ENCODE data around the gene ZNRD2.

Gene ZNRD2

DNA sequence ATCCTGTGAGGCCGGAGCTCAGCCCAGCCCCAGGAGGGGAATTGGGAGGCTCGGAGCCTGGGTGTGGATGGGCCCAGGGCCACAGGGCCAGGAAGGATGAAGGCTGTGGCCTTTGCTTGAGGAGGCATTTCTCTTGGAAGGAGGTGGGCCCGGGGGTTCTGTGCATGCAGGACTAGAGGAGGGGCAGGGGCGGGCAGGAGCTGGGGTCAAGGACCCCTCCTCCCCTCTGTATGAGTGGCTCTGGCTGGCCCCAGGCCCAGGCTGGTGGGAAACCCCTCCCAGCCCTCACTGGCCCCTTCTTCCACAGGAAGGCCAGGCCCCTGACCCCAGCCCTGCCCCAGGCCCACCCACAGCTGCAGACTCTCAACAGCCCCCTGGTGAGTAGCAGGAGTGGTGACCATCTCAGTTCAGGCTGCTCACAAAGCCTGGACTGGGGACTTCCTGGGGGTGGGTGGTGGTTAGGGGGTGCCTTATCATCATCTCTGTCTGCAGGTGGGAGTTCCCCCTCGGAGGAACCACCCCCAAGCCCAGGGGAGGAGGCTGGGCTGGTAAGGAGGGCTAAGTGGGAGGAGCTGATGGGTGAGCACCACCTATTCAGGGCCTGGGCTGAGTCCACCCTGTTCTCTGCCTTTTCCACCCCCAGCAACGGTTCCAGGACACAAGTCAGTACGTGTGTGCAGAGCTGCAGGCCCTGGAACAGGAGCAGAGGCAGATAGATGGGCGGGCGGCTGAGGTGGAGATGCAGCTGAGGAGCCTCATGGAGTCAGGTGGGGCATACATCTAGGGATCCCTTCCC, 19.4 kb downstream of the ZNRD2 start:
- Histone ChIP-seq H3K9ac (ENCODE audit: insufficient read length) (no peak overlapping the region), H3K27ac (no peak overlapping the region)
- no peak for DNase-seq (ENCODE audit: low read depth, low spot score)

DNA sequence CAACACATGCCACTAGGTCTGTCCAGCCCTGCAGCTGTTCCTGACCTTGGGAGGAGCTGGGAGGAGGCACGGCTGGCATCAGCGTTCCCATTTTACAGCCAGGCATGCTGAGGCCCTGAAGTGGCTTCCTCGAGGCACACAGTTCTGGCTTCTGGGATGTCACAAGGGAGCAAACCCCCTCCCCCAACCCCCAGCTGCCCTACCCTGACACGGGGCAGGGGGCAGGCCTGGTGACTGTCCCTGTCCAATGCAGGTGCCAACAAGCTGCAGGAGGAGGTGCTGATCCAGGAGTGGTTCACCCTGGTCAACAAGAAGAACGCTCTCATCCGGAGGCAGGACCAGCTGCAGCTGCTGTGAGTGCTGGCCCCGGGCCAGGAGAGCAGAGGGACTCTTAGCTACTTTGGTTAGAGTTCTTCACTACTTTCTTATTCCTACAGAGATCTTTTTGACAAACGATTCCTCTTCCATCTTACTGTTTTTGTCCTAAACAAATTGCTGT, 20.0 kb downstream of the ZNRD2 start:
- no peak for DNase-seq (ENCODE audit: low read depth, low spot score)
- Histone ChIP-seq H3K36me3 (ENCODE audit: insufficient read depth, low read length) (no peaks in the 10 kb centered on the region), H3K4me3 (no peak overlapping the region), H3K9me3 (ENCODE audit: low read depth, low read length) (no peaks in the 10 kb centered on the region), H3K27ac (no peak overlapping the region), H3K9ac (ENCODE audit: insufficient read length) (no peak overlapping the region)
- TF ChIP-seq POLR2AphosphoS5 (IDR thresholded peaks at IDR 0.05; ENCODE audit: borderline replicate concordance, low read depth, low read length) (no peak), EZH2 (IDR thresholded peaks at IDR 0.05) (no peak), FOXP2 (optimal IDR thresholded peaks at IDR 0.05; ENCODE audit: control extremely low read depth, extremely low read length, insufficient read depth) (no peak)

More for the DNA sequence above, 19.4 kb downstream of the ZNRD2 start:
- H3K36me3 ChIP-seq (ENCODE audit: insufficient read depth, low read length): no peaks in the 10 kb centered on the region
- no peak for TF ChIP-seq FOXP2 (optimal IDR thresholded peaks at IDR 0.05; ENCODE audit: control extremely low read depth, extremely low read length, insufficient read depth)
- no peak for TF ChIP-seq POLR2AphosphoS5 (IDR thresholded peaks at IDR 0.05; ENCODE audit: borderline replicate concordance, low read depth, low read length)
- no peak for TF ChIP-seq EZH2 (IDR thresholded peaks at IDR 0.05)
- no peak overlapping the region for H3K4me3 ChIP-seq
- H3K9me3 ChIP-seq (ENCODE audit: low read depth, low read length): no peaks in the 10 kb centered on the region

DNA sequence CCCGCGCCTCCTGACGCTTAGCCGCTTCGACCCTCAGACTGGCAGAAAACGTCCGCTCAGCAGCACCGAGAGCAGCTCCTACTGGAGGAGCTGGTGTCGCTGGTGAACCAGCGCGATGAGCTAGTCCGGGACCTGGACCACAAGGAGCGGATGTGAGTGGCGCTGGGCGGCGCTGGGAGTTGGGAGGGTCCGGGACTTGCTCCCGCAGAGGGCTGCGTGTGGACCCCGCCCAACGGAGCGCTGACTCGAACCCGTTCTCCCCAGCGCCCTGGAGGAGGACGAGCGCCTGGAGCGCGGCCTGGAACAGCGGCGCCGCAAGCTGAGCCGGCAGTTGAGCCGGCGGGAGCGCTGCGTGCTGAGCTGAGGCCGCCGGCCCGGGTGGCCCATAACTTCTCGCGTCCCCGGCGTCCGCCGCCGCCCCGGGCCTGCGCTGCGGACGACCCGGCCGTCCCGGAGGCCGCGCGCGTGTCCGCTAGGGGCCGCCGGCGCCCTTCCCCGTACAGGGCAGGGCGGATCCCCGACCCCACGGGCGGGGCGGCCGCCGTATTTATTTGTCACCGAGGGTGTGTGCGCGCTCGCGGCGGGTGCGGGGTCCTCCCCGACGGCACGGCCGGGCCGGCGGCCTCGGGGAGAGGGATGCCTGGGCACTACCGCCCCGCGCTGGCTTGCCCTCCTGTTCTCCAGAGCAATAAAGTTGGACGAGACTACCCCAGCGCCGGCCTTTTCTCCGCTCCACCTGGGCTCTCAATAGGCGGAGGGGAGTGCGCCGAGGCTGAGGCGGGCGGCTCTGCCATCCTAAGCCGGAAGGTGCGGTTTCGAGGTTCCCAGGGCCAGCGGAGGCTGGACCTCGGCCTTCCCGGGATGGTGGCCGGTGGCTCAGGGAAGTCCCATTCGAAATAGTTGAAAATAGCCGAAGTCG, 21.9 kb downstream of the ZNRD2 start:
- Histone ChIP-seq H3K9me3 (ENCODE audit: low read depth, low read length) (no peaks in the 10 kb centered on the region), H3K36me3 (ENCODE audit: insufficient read depth, low read length) (no peaks in the 10 kb centered on the region), H3K4me3 (no peak overlapping the region), H3K9ac (ENCODE audit: insufficient read length) (no peak overlapping the region), H3K27ac (no peak overlapping the region)
- TF ChIP-seq FOXP2 (optimal IDR thresholded peaks at IDR 0.05; ENCODE audit: control extremely low read depth, extremely low read length, insufficient read depth): no peak
- no peak for TF ChIP-seq POLR2AphosphoS5 (IDR thresholded peaks at IDR 0.05; ENCODE audit: borderline replicate concordance, low read depth, low read length)
- TF ChIP-seq EZH2 (IDR thresholded peaks at IDR 0.05): no peak
- no peak for DNase-seq (ENCODE audit: low read depth, low spot score)

DNA sequence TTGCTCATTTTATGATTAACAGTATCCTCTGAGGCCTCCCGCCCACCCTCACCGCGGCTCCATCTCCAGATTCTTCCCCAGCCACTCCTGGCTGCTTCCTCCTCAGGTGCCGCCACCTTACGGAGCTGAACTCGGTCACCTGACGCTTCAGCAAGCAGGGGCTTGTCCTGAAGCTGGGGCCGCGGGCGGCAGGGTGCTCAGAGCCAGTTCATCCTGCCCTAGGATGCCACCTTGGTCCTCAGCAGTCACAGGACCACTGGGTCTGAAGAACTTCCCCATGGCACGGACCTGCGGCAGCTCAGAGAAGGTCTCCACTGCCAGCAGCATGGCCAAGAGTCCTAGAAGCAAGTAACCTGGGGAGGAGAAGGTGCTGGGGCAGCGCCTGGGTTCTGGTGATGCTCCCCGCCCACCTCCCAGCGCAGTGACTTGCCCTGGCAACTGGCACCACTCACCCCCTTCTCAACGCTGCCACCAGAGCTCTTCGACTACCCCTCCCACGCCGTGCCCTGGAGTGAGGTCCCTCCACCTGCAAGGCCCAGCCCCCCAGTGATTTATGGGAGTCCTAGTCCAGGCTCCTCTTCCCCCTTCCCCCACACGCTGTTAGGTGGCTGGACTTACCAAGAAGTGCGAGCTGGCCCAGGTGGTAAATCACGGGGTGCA, 22.7 kb downstream of the ZNRD2 start:
- Histone ChIP-seq H3K27ac (no peak overlapping the region), H3K36me3 (ENCODE audit: insufficient read depth, low read length) (no peaks in the 10 kb centered on the region; the same call in 1 of the 2 replicates), H3K9me3 (ENCODE audit: low read depth, low read length) (no peaks in the 10 kb centered on the region), H3K4me3 (no peak overlapping the region), H3K9ac (ENCODE audit: insufficient read length) (no peak overlapping the region)
- DNase-seq (ENCODE audit: low read depth, low spot score): no peak
- TF ChIP-seq POLR2AphosphoS5 (IDR thresholded peaks at IDR 0.05; ENCODE audit: borderline replicate concordance, low read depth, low read length) (no peak), EZH2 (IDR thresholded peaks at IDR 0.05) (no peak), FOXP2 (optimal IDR thresholded peaks at IDR 0.05; ENCODE audit: control extremely low read depth, extremely low read length, insufficient read depth) (no peak)

DNA sequence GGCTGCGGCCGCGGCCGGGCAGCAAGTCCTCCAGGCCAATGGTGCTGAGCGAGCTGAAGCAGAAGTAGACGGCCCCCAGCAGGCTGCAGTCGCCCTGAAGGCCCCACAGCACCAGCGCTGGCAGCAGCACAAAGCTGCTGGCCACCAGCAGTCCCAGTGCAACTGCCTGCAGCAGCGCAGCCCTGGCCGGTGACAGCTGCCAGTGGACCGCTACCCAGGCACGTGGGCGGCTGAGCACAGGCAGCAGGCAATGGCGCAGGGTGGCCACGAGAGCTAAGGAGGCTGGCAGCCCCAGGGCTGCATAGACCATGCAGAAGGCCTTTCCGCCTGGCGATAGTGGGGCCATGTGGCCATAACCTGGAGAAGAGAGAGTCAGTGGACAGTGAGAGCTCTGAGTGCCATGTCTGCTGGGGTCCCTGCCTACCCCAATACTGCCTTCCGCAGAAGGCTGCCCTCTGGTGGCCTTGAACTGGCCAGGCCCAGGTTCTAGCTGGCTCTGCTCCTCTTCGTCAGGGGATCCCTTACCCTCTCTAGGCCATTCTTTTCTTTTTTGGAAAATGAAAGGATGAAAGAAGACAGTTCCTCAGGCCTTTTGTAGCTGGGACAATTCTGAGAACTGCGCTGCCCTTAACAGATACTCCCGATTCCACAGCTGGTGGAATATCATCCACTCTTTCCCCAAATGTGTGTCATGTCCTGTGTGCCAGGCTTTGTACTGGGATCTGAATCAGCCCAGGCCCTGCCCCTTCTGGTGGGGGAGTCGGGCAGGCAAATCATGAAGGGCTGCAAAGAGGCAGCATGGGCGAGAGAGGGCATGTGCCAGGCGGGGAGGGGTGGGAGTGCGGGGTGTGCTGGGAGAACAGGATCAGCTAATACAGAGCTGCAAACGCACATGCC, 23.5 kb downstream of the ZNRD2 start:
- no peak overlapping the region for H3K9ac ChIP-seq (ENCODE audit: insufficient read length)
- H3K27ac ChIP-seq: no peak overlapping the region
- peaks cover 3% of the 10 kb centered on the region; the same call in 1 of the 2 replicates for H3K36me3 ChIP-seq (ENCODE audit: insufficient read depth, low read length)
- TF ChIP-seq POLR2AphosphoS5 (IDR thresholded peaks at IDR 0.05; ENCODE audit: borderline replicate concordance, low read depth, low read length) (no peak), EZH2 (IDR thresholded peaks at IDR 0.05) (no peak), FOXP2 (optimal IDR thresholded peaks at IDR 0.05; ENCODE audit: control extremely low read depth, extremely low read length, insufficient read depth) (no peak)
- no peaks in the 10 kb centered on the region for H3K9me3 ChIP-seq (ENCODE audit: low read depth, low read length)
- no peak for DNase-seq (ENCODE audit: low read depth, low spot score)
- H3K4me3 ChIP-seq: no peak overlapping the region

DNA sequence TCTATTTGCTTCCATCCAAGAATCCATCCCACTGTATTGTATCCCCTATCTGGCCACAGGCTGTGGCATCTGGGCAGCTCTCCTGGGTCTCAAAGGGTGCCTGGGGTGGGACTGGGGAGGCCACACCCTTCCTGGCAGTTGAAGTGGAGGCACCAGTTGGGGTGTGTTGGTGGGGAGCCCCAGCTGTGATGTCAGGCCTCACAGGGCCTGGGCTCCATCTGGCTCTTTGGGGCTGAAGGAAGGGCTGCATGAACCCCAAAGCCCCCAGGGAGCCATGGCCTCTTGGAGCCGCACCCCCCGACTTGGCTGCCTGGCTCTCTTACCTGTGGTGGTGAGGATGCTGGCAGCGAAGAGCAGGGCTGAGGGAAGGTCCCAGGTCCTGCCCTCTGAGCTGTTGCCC, 24.9 kb downstream of the ZNRD2 start:
- no peak for TF ChIP-seq FOXP2 (optimal IDR thresholded peaks at IDR 0.05; ENCODE audit: control extremely low read depth, extremely low read length, insufficient read depth)
- TF ChIP-seq EZH2 (IDR thresholded peaks at IDR 0.05): no peak
- TF ChIP-seq POLR2AphosphoS5 (IDR thresholded peaks at IDR 0.05; ENCODE audit: borderline replicate concordance, low read depth, low read length): no peak
- Histone ChIP-seq H3K36me3 (ENCODE audit: insufficient read depth, low read length) (peaks cover 3% of the 10 kb centered on the region; the same call in 1 of the 2 replicates), H3K27ac (no peak overlapping the region), H3K9ac (ENCODE audit: insufficient read length) (no peak overlapping the region), H3K4me3 (no peak overlapping the region), H3K9me3 (ENCODE audit: low read depth, low read length) (no peaks in the 10 kb centered on the region)
- no peak for DNase-seq (ENCODE audit: low read depth, low spot score)
